T-cell (primary cell): ENCODE data around the gene NEURL4. TPM values are rescaled to one million over a fixed set of nuclear protein-coding genes. Genes with fewer than 3 reads are reported as not detected.

Experiments used
- ATAC-seq, 4 experiments: fragments of 200-7000 bp in 3 of 4; fragments of 150-1000 bp in 1 of 4; cut with Tn5 transposase; replicated peaks in 1 of 4; 1 replicate in 3 of 4; 2 replicates in 1 of 4; pipeline ENCODE4 v1.10.0; 2021; ENCODE audit warnings: moderate library complexity in 3 of 4, mild to moderate bottlenecking in 2 of 4, moderate number of reproducible peaks in 1 of 4
- CTCF ChIA-PET, 2 donors: fragments of 300-600 bp; sonication (Branson Sonifier 250); formaldehyde crosslinking; loops; one replicate each; lab custom pipeline; 2022; ENCODE audit warnings: antibody characterized with exemption in 2 of 2; lab: Charles Lee
- POLR2A ChIA-PET, 2 donors: fragments of 300-600 bp; sonication (Branson Sonifier 250); formaldehyde crosslinking; loops; one replicate each; lab custom pipeline; 2022; ENCODE audit warnings: antibody characterized with exemption in 2 of 2; lab: Charles Lee
- DNase-seq, 35 experiments: peaks; one replicate each; pipeline versions ENCODE4 v3.0.0 to v3.0.0-alpha.2; 2013 to 2023
- H3K27ac ChIP-seq: one replicate; pipeline ENCODE4 v1.5.1; 2013; ENCODE audit warnings: low read length
- H3K27me3 ChIP-seq, 2 experiments: replicated peaks in 1 of 2; 1 replicate in 1 of 2; 2 replicates in 1 of 2; pipeline versions ENCODE4 v1.6.1 to v1.7.0; 2013; ENCODE audit warnings: low read length in 1 of 2, mixed read lengths in 1 of 2; ENCODE audit not compliant: control insufficient read depth in 2 of 2, insufficient read depth in 2 of 2; ENCODE audit errors: extremely low read depth in 1 of 2
- H3K36me3 ChIP-seq, 2 donors: 1 replicate in 1 of 2; 2 replicates in 1 of 2; pipeline versions ENCODE4 v1.6.1 to v1.7.0; 2013; ENCODE audit warnings: low read length in 1 of 2; ENCODE audit not compliant: control insufficient read depth in 2 of 2, insufficient read depth in 1 of 2; ENCODE audit errors: extremely low read depth in 1 of 2
- H3K4me1 ChIP-seq, 2 experiments: 1 replicate in 1 of 2; 2 replicates in 1 of 2; pipeline versions ENCODE4 v1.6.1 to v1.7.0; 2013; ENCODE audit warnings: low read length in 2 of 2, mixed read lengths in 1 of 2; ENCODE audit not compliant: insufficient read depth in 2 of 2, control insufficient read depth in 1 of 2; ENCODE audit errors: extremely low read depth in 1 of 2
- H3K4me3 ChIP-seq, 2 donors: 1 replicate in 1 of 2; 2 replicates in 1 of 2; pipeline versions ENCODE4 v1.5.1 to v1.7.0; 2013; ENCODE audit warnings: mild to moderate bottlenecking in 2 of 2, low read length in 1 of 2, moderate library complexity in 1 of 2; ENCODE audit not compliant: control insufficient read depth in 1 of 2; ENCODE audit errors: extremely low read depth in 1 of 2
- H3K9me3 ChIP-seq: 2 replicates; pipeline ENCODE4 v1.7.0; 2013
- H3K27ac Mint-ChIP-seq, 2 donors: one replicate each; pipeline ENCODE4 v1.8.0; 2020 to 2021; ENCODE audit warnings: mild to moderate bottlenecking in 2 of 2, mixed read lengths in 2 of 2
- H3K27me3 Mint-ChIP-seq, 2 donors: one replicate each; pipeline ENCODE4 v1.8.0; 2021 to 2022; ENCODE audit warnings: mixed read lengths in 2 of 2
- H3K36me3 Mint-ChIP-seq: one replicate; pipeline ENCODE4 v1.8.0; 2021; ENCODE audit warnings: mixed read lengths
- H3K4me1 Mint-ChIP-seq, 3 donors: one replicate each; pipeline ENCODE4 v1.8.0; 2020 to 2022; ENCODE audit warnings: mixed read lengths in 3 of 3, mild to moderate bottlenecking in 1 of 3
- H3K4me3 Mint-ChIP-seq, 3 donors: one replicate each; pipeline ENCODE4 v1.8.0; 2020 to 2022; ENCODE audit warnings: mild to moderate bottlenecking in 3 of 3, mixed read lengths in 3 of 3, moderate library complexity in 3 of 3
- H3K9me3 Mint-ChIP-seq, 3 donors: one replicate each; pipeline ENCODE4 v1.8.0; 2020 to 2022; ENCODE audit warnings: mixed read lengths in 3 of 3
- WGBS: methylation state at CpG from one replicate; pipeline ENCODE4 v1.1.5; 2013; ENCODE audit warnings: missing lambda C conversion rate; ENCODE audit not compliant: insufficient coverage; 5-methylcytosine and 5-hydroxymethylcytosine counted together
- total RNA-seq, 35 experiments: library from RNA in 6 of 35; stranded (reverse) in 6 of 35; fragments of 120-200 nt in 1 of 35; gene quantifications; one replicate each; pipeline versions ENCODE4 v1.2.1 to v1.2.4 and lab custom pipeline; 2013 to 2026

The NEURL4 gene
- total RNA-seq, 5 donors from 2014 or later (not counting 1 experiment from before 2014, with no cell fraction given), result 49.5 to 90.2 (median 80.0) TPM

GRCh38 chr17:7329374-7329996 lies 350 bp upstream of the NEURL4 start:
- Mint-ChIP-seq H3K4me1 (peaks cover 44 to 48% (median 45%) of the 10 kb centered on the region in 3 donors), H3K4me3 (peak overlapping the region; percentile 94 to 95 (median 94)), H3K27ac (peak overlapping the region; percentile 98), H3K36me3 (peaks cover 2% of the 10 kb centered on the region), H3K27me3 (no peaks in the 10 kb centered on the region), H3K9me3 (no peaks in the 10 kb centered on the region)
- H3K36me3 ChIP-seq, result peaks cover 9 to 23% of the 10 kb centered on the region in 2 donors
- H3K9me3 ChIP-seq, result no peaks in the 10 kb centered on the region
- H3K4me3 ChIP-seq, result peak overlapping the region; percentile 92 to 99
- POLR2A ChIA-PET, result interaction anchor here (0.5 to 1.3 kb wide), 8 partner anchors 13 to 275 kb away, joined by 3 to 7 read pairs (median 4); partner anchors contain the start of genes MPDU1 (in 1 of the 2) and TMEM102 (in 1 of the 2)
- 0% methylated on average over 38 of the region's 43 CpGs for WGBS
- CTCF ChIA-PET, result interaction anchor here in 1 of 2 donors (0.5 to 1.6 kb wide), 15 partner anchors 9 to 357 kb away, joined by 3 to 8 read pairs (median 3); partner anchors contain the start of genes GABARAP, GPS2, POLR2A and TMEM102
- peaks cover 11 to 56% of the 10 kb centered on the region in 2 experiments for H3K4me1 ChIP-seq
- no peaks in the 10 kb centered on the region for H3K27me3 ChIP-seq
- ATAC-seq, result peak; percentile 66 to 80 (median 71)
- DNase-seq, result peak; percentile 91 to 99 (median 96)
- H3K27ac ChIP-seq, result peak overlapping the region; percentile 90

GRCh38 chr17:7328009-7328408 lies 1.1 kb downstream of the NEURL4 start:
- H3K27me3 Mint-ChIP-seq, result no peaks in the 10 kb centered on the region

GRCh38 chr17:7327501-7327900 lies 1.6 kb downstream of the NEURL4 start:
- DNase-seq, result no peak
- Mint-ChIP-seq H3K27ac (no peak overlapping the region), H3K4me3 (peak overlapping the region in 2 of 3 donors; percentile 83 to 94), H3K9me3 (no peaks in the 10 kb centered on the region), H3K36me3 (peaks cover 4% of the 10 kb centered on the region), H3K4me1 (peaks cover 29 to 43% (median 37%) of the 10 kb centered on the region in 3 donors), H3K27me3 (no peaks in the 10 kb centered on the region)
- Histone ChIP-seq H3K27ac (no peak overlapping the region), H3K4me1 (peaks cover 11 to 46% of the 10 kb centered on the region in 2 experiments), H3K36me3 (peaks cover 15 to 42% of the 10 kb centered on the region in 2 donors), H3K4me3 (no peak overlapping the region), H3K27me3 (no peaks in the 10 kb centered on the region), H3K9me3 (no peaks in the 10 kb centered on the region)
- POLR2A ChIA-PET, result no interaction called here
- 94% methylated on average over 11 of the region's 17 CpGs for whole genome bisulfite sequencing
- no peak for ATAC-seq
- CTCF ChIA-PET, result no interaction called here

More at GRCh38 chr17:7328009-7328408, 1.1 kb downstream of the NEURL4 start:
- no peaks in the 10 kb centered on the region for H3K9me3 ChIP-seq
- ATAC-seq (no peak), DNase-seq (no peak)
- H3K4me1 Mint-ChIP-seq, result peaks cover 34 to 47% (median 42%) of the 10 kb centered on the region in 3 donors
- peaks cover 11 to 50% of the 10 kb centered on the region in 2 experiments for H3K4me1 ChIP-seq
- H3K27ac Mint-ChIP-seq, result peak overlapping the region; percentile 85 to 86
- H3K36me3 ChIP-seq, result peaks cover 13 to 37% of the 10 kb centered on the region in 2 donors
- H3K9me3 Mint-ChIP-seq, result no peaks in the 10 kb centered on the region
- CTCF ChIA-PET, result interaction anchor here in 1 of 2 donors (1.0 kb wide), 1 partner anchor 8 kb away, joined by 3 read pairs; the partner anchor contains the start of gene ACAP1
- POLR2A ChIA-PET, result interaction anchor here in 1 of 2 donors (0.6 kb wide), 1 partner anchor 9 kb away, joined by 3 read pairs; no protein-coding TSS in a partner anchor
- 100% methylated on average over 1 of the region's 1 CpG for WGBS
- H3K4me3 ChIP-seq, result no peak overlapping the region
- peak overlapping the region; percentile 83 to 95 (median 94) for H3K4me3 Mint-ChIP-seq
- H3K27me3 ChIP-seq, result no peaks in the 10 kb centered on the region
- peak overlapping the region; percentile 16 for H3K27ac ChIP-seq
- peaks cover 2% of the 10 kb centered on the region for H3K36me3 Mint-ChIP-seq

- POLR2A ChIA-PET, result no interaction called here
Observed at GRCh38 chr17:7327056-7327455, 2.1 kb downstream of the NEURL4 start.

GRCh38 chr17:7326186-7326585 lies 2.9 kb downstream of the NEURL4 start:
- H3K4me3 ChIP-seq, result no peak overlapping the region
- ATAC-seq (no peak), DNase-seq (no peak)
- Mint-ChIP-seq H3K27me3 (no peaks in the 10 kb centered on the region), H3K9me3 (no peaks in the 10 kb centered on the region), H3K36me3 (peaks cover 15% of the 10 kb centered on the region), H3K4me3 (no peak overlapping the region), H3K4me1 (peaks cover 25 to 39% (median 31%) of the 10 kb centered on the region in 3 donors), H3K27ac (no peak overlapping the region)
- no CpG with 5 or more reads among the region's 11 CpGs for WGBS
- H3K27ac ChIP-seq, result no peak overlapping the region
- H3K9me3 ChIP-seq, result no peaks in the 10 kb centered on the region
- H3K27me3 ChIP-seq, result no peaks in the 10 kb centered on the region
- peaks cover 2 to 37% of the 10 kb centered on the region in 2 experiments for H3K4me1 ChIP-seq
- CTCF ChIA-PET, result interaction anchor here in 1 of 2 donors (0.8 kb wide), 1 partner anchor 11 kb away, joined by 5 read pairs; no protein-coding TSS in a partner anchor
- H3K36me3 ChIP-seq, result peaks cover 25 to 55% of the 10 kb centered on the region in 2 donors
- POLR2A ChIA-PET, result interaction anchor here in 1 of 2 donors (0.5 kb wide), 1 partner anchor 20 kb away, joined by 9 read pairs; no protein-coding TSS in a partner anchor

More at GRCh38 chr17:7327056-7327455, 2.1 kb downstream of the NEURL4 start:
- Histone ChIP-seq H3K36me3 (peaks cover 19 to 46% of the 10 kb centered on the region in 2 donors), H3K9me3 (no peaks in the 10 kb centered on the region), H3K27ac (no peak overlapping the region), H3K4me3 (no peak overlapping the region), H3K27me3 (no peaks in the 10 kb centered on the region), H3K4me1 (peaks cover 6 to 42% of the 10 kb centered on the region in 2 experiments)
- CTCF ChIA-PET, result interaction anchor here in 1 of 2 donors (0.8 kb wide), 1 partner anchor 10 kb away, joined by 5 read pairs; no protein-coding TSS in a partner anchor
- DNase-seq (no peak), ATAC-seq (no peak)
- Mint-ChIP-seq H3K4me3 (no peak overlapping the region), H3K4me1 (peaks cover 25 to 39% (median 32%) of the 10 kb centered on the region in 3 donors), H3K36me3 (peaks cover 8% of the 10 kb centered on the region), H3K27me3 (no peaks in the 10 kb centered on the region), H3K9me3 (no peaks in the 10 kb centered on the region), H3K27ac (no peak overlapping the region)
- WGBS, result 100% methylated on average over 1 of the region's 7 CpGs

GRCh38 chr17:7325031-7325528 lies 4.1 kb downstream of the NEURL4 start:
- Histone ChIP-seq H3K4me1 (peaks cover 2 to 27% of the 10 kb centered on the region in 2 experiments), H3K27me3 (no peaks in the 10 kb centered on the region), H3K9me3 (no peaks in the 10 kb centered on the region), H3K27ac (no peak overlapping the region), H3K36me3 (peaks cover 33 to 66% of the 10 kb centered on the region in 2 donors), H3K4me3 (no peak overlapping the region)
- no peaks in the 10 kb centered on the region for H3K9me3 Mint-ChIP-seq
- peaks cover 18% of the 10 kb centered on the region for H3K36me3 Mint-ChIP-seq
- POLR2A ChIA-PET, result interaction anchor here (0.6 kb wide), 2 partner anchors 77 to 268 kb away, joined by 4 to 6 read pairs; no protein-coding TSS in a partner anchor
- H3K27ac Mint-ChIP-seq, result no peak overlapping the region
- 100% methylated on average over 2 of the region's 19 CpGs for WGBS
- CTCF ChIA-PET, result interaction anchor here (0.6 to 0.9 kb wide), 3 partner anchors 8 to 279 kb away, joined by 3 to 8 read pairs (median 3); no protein-coding TSS in a partner anchor
- ATAC-seq, result no peak
- H3K4me1 Mint-ChIP-seq, result peaks cover 23 to 32% (median 27%) of the 10 kb centered on the region in 3 donors
- no peaks in the 10 kb centered on the region for H3K27me3 Mint-ChIP-seq
- DNase-seq, result no peak
- H3K4me3 Mint-ChIP-seq, result no peak overlapping the region
